Duodenal mucosa (tissue), 2 donors: ENCODE results near the gene NAALADL2.
"Not testable (repeated sequence)": the region's sequence is repeated elsewhere in the genome, so short reads cannot be mapped to it uniquely, and the experiment has no call there.

Source experiments
- H3K27ac ChIP-seq: one replicate; pipeline ENCODE4 v1.7.0; 2013; ENCODE audit warnings: low read depth, low read length
- H3K27me3 ChIP-seq, 2 donors: one replicate each; pipeline ENCODE4 v1.7.0; 2013; ENCODE audit warnings: low read length in 2 of 2, control low read depth in 1 of 2; ENCODE audit not compliant: insufficient read depth in 2 of 2, control insufficient read depth in 1 of 2
- H3K36me3 ChIP-seq, 2 donors: one replicate each; pipeline ENCODE4 v1.7.0; 2013; ENCODE audit warnings: low read length in 2 of 2, control low read depth in 1 of 2; ENCODE audit not compliant: insufficient read depth in 2 of 2, control insufficient read depth in 1 of 2
- H3K4me1 ChIP-seq, 2 donors: one replicate each; pipeline ENCODE4 v1.7.0; 2013; ENCODE audit warnings: low read length in 2 of 2, control low read depth in 1 of 2; ENCODE audit not compliant: insufficient read depth in 2 of 2, control insufficient read depth in 1 of 2
- H3K4me3 ChIP-seq, 2 donors: one replicate each; pipeline ENCODE4 v1.7.0; 2013; ENCODE audit warnings: low read length in 2 of 2, low read depth in 1 of 2
- H3K9ac ChIP-seq, 2 donors: one replicate each; pipeline ENCODE4 v1.7.0; 2013; ENCODE audit warnings: low read length in 2 of 2, low read depth in 1 of 2
- H3K9me3 ChIP-seq, 2 donors: one replicate each; pipeline ENCODE4 v1.7.0; 2013; ENCODE audit warnings: low read length in 2 of 2, control low read depth in 1 of 2; ENCODE audit not compliant: control insufficient read depth in 1 of 2

Gene NAALADL2

GRCh38 chr3:175777495-175777894, 918.4 kb downstream of the NAALADL2 start:
- H3K27me3 ChIP-seq, result no peaks in the 10 kb centered on the region
- H3K4me1 ChIP-seq, result no peaks in the 10 kb centered on the region
- H3K4me3 ChIP-seq, result no peak overlapping the region
- no peaks in the 10 kb centered on the region for H3K9me3 ChIP-seq
- no peak overlapping the region for H3K27ac ChIP-seq
- no peaks in the 10 kb centered on the region for H3K36me3 ChIP-seq
- H3K9ac ChIP-seq, result no peak overlapping the region

GRCh38 chr3:175777965-175778364, 918.8 kb downstream of the NAALADL2 start:
- no peak overlapping the region for H3K4me3 ChIP-seq
- H3K9me3 ChIP-seq, result no peaks in the 10 kb centered on the region
- H3K27me3 ChIP-seq, result no peaks in the 10 kb centered on the region
- H3K9ac ChIP-seq, result no peak overlapping the region
- H3K36me3 ChIP-seq, result no peaks in the 10 kb centered on the region
- H3K27ac ChIP-seq, result no peak overlapping the region
- H3K4me1 ChIP-seq, result no peaks in the 10 kb centered on the region

GRCh38 chr3:175778994-175779393, 919.9 kb downstream of the NAALADL2 start:
- Histone ChIP-seq H3K27ac (no peak overlapping the region), H3K27me3 (no peaks in the 10 kb centered on the region), H3K9ac (no peak overlapping the region), H3K36me3 (no peaks in the 10 kb centered on the region), H3K4me3 (no peak overlapping the region), H3K4me1 (no peaks in the 10 kb centered on the region), H3K9me3 (no peaks in the 10 kb centered on the region)

- H3K27ac ChIP-seq, H3K4me1 ChIP-seq, H3K36me3 ChIP-seq, H3K4me3 ChIP-seq, H3K9ac ChIP-seq, H3K9me3 ChIP-seq, H3K27me3 ChIP-seq: not testable (repeated sequence)
These were observed 928.0 kb downstream of the NAALADL2 start for GRCh38 chr3:175787109-175787508.

GRCh38 chr3:175792245-175792644, 933.1 kb downstream of the NAALADL2 start:
- Histone ChIP-seq H3K27me3 (no peaks in the 10 kb centered on the region), H3K9ac (no peak overlapping the region), H3K27ac (no peak overlapping the region), H3K9me3 (no peaks in the 10 kb centered on the region), H3K4me3 (no peak overlapping the region), H3K36me3 (no peaks in the 10 kb centered on the region), H3K4me1 (no peaks in the 10 kb centered on the region)

GRCh38 chr3:175798326-175798725, 939.2 kb downstream of the NAALADL2 start:
- H3K4me1 ChIP-seq, result no peaks in the 10 kb centered on the region
- H3K27ac ChIP-seq, result no peak overlapping the region
- H3K9ac ChIP-seq, result no peak overlapping the region
- no peak overlapping the region for H3K4me3 ChIP-seq
- no peaks in the 10 kb centered on the region for H3K27me3 ChIP-seq
- H3K9me3 ChIP-seq, result no peaks in the 10 kb centered on the region
- no peaks in the 10 kb centered on the region for H3K36me3 ChIP-seq

GRCh38 chr3:175805825-175806224, 946.7 kb downstream of the NAALADL2 start:
- no peak overlapping the region for H3K27ac ChIP-seq
- H3K4me1 ChIP-seq, result no peaks in the 10 kb centered on the region
- no peaks in the 10 kb centered on the region for H3K27me3 ChIP-seq
- no peak overlapping the region for H3K9ac ChIP-seq
- H3K36me3 ChIP-seq, result no peaks in the 10 kb centered on the region
- no peaks in the 10 kb centered on the region for H3K9me3 ChIP-seq
- no peak overlapping the region for H3K4me3 ChIP-seq

GRCh38 chr3:175807175-175807574, 948.0 kb downstream of the NAALADL2 start:
- H3K9me3 ChIP-seq, result no peaks in the 10 kb centered on the region
- no peaks in the 10 kb centered on the region for H3K4me1 ChIP-seq
- no peak overlapping the region for H3K27ac ChIP-seq
- no peak overlapping the region for H3K4me3 ChIP-seq
- H3K27me3 ChIP-seq, result no peaks in the 10 kb centered on the region
- H3K36me3 ChIP-seq, result no peaks in the 10 kb centered on the region
- no peak overlapping the region for H3K9ac ChIP-seq

GRCh38 chr3:175818811-175819464, 959.8 kb downstream of the NAALADL2 start:
- H3K9ac ChIP-seq, result no peak overlapping the region
- H3K27me3 ChIP-seq, result no peaks in the 10 kb centered on the region
- no peaks in the 10 kb centered on the region for H3K4me1 ChIP-seq
- H3K27ac ChIP-seq, result no peak overlapping the region
- peaks cover 10 to 21% of the 10 kb centered on the region in 2 donors for H3K9me3 ChIP-seq
- no peaks in the 10 kb centered on the region for H3K36me3 ChIP-seq
- no peak overlapping the region for H3K4me3 ChIP-seq

GRCh38 chr3:175822766-175823491, 963.8 kb downstream of the NAALADL2 start:
- H3K4me1 ChIP-seq, H3K36me3 ChIP-seq, H3K4me3 ChIP-seq, H3K27ac ChIP-seq, H3K27me3 ChIP-seq, H3K9ac ChIP-seq: not testable (repeated sequence)
- peaks cover 5 to 16% of the 10 kb centered on the region in 2 donors for H3K9me3 ChIP-seq
